ENCODE data around the gene CYTIP. TPM values are rescaled to one million over a fixed set of nuclear protein-coding genes. Genes with fewer than 3 reads are reported as not detected.

CYTIP gene
- polyA plus RNA-seq, 1 of the 3 experiments (the other 2 are of a cell fraction): not detected

DNA sequence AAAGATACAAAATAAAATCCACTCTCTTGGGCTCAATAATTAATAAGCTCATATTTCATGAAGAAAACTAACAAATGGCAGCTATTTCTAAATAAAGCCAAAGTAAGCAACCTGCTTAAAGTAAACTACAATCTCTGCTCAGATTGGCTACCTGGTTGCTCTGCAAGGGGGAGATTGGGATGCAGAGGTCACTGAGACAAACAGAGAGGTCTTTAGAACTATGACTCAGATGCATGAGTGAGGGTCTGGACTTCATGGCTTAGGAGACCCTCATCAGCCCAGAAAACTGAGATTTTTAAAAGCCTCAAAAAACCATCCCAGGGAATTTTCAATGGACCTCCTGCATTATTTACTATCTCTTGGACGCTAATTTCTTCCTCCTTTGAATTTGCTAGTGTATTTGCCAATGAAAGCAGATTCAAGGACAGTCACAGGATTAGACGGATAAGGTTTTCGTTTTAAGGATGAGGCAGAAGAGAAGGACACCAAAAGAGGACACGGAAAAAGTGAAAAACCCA lies 17.4 kb downstream of the CYTIP start:
- 6% methylated on average over 4 of the region's 4 CpGs for WGBS (ENCODE audit: low lambda C conversion rate)
- no peak overlapping the region for H2AFZ ChIP-seq (ENCODE audit: low read depth)
- no peak for TF ChIP-seq USF1 (IDR thresholded peaks at IDR 0.05; ENCODE audit: borderline replicate concordance, low read depth)
- TF ChIP-seq, protein P1, sequence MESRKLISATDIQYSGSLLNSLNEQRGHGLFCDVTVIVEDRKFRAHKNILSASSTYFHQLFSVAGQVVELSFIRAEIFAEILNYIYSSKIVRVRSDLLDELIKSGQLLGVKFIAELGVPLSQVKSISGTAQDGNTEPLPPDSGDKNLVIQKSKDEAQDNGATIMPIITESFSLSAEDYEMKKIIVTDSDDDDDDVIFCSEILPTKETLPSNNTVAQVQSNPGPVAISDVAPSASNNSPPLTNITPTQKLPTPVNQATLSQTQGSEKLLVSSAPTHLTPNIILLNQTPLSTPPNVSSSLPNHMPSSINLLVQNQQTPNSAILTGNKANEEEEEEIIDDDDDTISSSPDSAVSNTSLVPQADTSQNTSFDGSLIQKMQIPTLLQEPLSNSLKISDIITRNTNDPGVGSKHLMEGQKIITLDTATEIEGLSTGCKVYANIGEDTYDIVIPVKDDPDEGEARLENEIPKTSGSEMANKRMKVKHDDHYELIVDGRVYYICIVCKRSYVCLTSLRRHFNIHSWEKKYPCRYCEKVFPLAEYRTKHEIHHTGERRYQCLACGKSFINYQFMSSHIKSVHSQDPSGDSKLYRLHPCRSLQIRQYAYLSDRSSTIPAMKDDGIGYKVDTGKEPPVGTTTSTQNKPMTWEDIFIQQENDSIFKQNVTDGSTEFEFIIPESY (IDR thresholded peaks at IDR 0.05; ENCODE audit: borderline replicate concordance, low read depth): no peak
- TF ChIP-seq, protein P2, sequence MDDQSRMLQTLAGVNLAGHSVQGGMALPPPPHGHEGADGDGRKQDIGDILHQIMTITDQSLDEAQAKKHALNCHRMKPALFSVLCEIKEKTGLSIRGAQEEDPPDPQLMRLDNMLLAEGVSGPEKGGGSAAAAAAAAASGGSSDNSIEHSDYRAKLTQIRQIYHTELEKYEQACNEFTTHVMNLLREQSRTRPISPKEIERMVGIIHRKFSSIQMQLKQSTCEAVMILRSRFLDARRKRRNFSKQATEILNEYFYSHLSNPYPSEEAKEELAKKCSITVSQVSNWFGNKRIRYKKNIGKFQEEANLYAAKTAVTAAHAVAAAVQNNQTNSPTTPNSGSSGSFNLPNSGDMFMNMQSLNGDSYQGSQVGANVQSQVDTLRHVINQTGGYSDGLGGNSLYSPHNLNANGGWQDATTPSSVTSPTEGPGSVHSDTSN (IDR thresholded peaks at IDR 0.05): no peak

GRCh38 chr2:157424374-157424773 lies 19.5 kb downstream of the CYTIP start:
- H3K27me3 ChIP-seq (ENCODE audit: insufficient read depth): no peaks in the 10 kb centered on the region
- H3K9me3 ChIP-seq: no peaks in the 10 kb centered on the region
- no peaks in the 10 kb centered on the region for H3F3A ChIP-seq (replicated peaks; ENCODE audit: insufficient read depth)
- no peaks in the 10 kb centered on the region for H3K36me3 ChIP-seq (replicated peaks in 1 of 2; ENCODE audit: control insufficient read depth in 1 of 2, insufficient read depth in 2 of 2, low read length in 1 of 2)
- H3K9ac ChIP-seq: no peak overlapping the region
- H3K9me2 ChIP-seq: no peaks in the 10 kb centered on the region
- H3K4me3 ChIP-seq (ENCODE audit: low read depth in 2 of 2, low read length in 1 of 2): no peak overlapping the region
- H4K20me1 ChIP-seq (ENCODE audit: insufficient read depth): no peaks in the 10 kb centered on the region
- H2AFZ ChIP-seq (ENCODE audit: low read depth): no peak overlapping the region
- no peak overlapping the region for H3K4me2 ChIP-seq
- H3K79me2 ChIP-seq (ENCODE audit: insufficient read depth): no peaks in the 10 kb centered on the region
- ChIA-PET POLR2A (no interaction called here), CTCF (no interaction called here)
- TF ChIP-seq RFX5 (IDR thresholded peaks at IDR 0.05; ENCODE audit: low read length): no peak
- WGBS (ENCODE audit: low lambda C conversion rate): 0% methylated on average over 1 of the region's 1 CpG
- no peak for DNase-seq
- H3K27ac ChIP-seq (ENCODE audit: low read depth in 2 of 2, low read length in 1 of 2): no peak overlapping the region
- H3K4me1 ChIP-seq (ENCODE audit: control insufficient read depth in 1 of 2, insufficient read depth in 2 of 2, low read depth in 1 of 2, low read length in 1 of 2): no peaks in the 10 kb centered on the region

More for the DNA sequence above, 17.4 kb downstream of the CYTIP start:
- H3F3A ChIP-seq (replicated peaks; ENCODE audit: insufficient read depth): no peaks in the 10 kb centered on the region
- H3K9ac ChIP-seq: no peak overlapping the region
- H3K4me1 ChIP-seq (ENCODE audit: control insufficient read depth in 1 of 2, insufficient read depth in 2 of 2, low read depth in 1 of 2, low read length in 1 of 2): no peaks in the 10 kb centered on the region
- no peaks in the 10 kb centered on the region for H3K36me3 ChIP-seq (replicated peaks in 1 of 2; ENCODE audit: control insufficient read depth in 1 of 2, insufficient read depth in 2 of 2, low read length in 1 of 2)
- CTCF ChIA-PET: interaction anchor here (1.5 kb wide), 1 partner anchor 124 kb away, joined by 4 read pairs; no protein-coding TSS in a partner anchor
- H3K9me2 ChIP-seq: no peaks in the 10 kb centered on the region
- H3K4me2 ChIP-seq: no peak overlapping the region
- H4K20me1 ChIP-seq (ENCODE audit: insufficient read depth): no peaks in the 10 kb centered on the region
- no peak for DNase-seq
- H3K27me3 ChIP-seq (ENCODE audit: insufficient read depth): no peaks in the 10 kb centered on the region
- H3K79me2 ChIP-seq (ENCODE audit: insufficient read depth): no peaks in the 10 kb centered on the region
- no peaks in the 10 kb centered on the region for H3K9me3 ChIP-seq
- H3K4me3 ChIP-seq (ENCODE audit: low read depth in 2 of 2, low read length in 1 of 2): no peak overlapping the region
- POLR2A ChIA-PET: no interaction called here
- H3K27ac ChIP-seq (ENCODE audit: low read depth in 2 of 2, low read length in 1 of 2): no peak overlapping the region

DNA sequence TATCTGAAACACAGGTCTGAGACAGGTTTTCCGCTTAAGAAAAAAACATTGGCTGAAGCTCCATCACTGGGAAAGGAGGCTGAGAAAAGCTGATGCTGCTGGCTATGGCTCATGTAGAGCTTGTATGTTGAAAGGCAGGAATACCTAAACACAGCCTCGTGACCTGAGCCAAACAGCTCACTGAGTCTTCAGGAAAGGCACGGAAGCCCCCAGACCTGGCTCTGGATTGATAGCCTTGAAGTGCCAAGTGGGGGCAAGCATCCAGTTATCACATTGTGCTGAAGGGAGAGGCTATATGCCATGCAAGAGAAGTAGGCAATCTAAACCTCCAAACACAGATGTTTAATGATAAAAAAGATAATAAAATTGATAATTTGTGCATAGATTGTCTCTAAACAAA lies 21.9 kb downstream of the CYTIP start:
- Histone ChIP-seq H3K4me1 (ENCODE audit: control insufficient read depth in 1 of 2, insufficient read depth in 2 of 2, low read depth in 1 of 2, low read length in 1 of 2) (no peaks in the 10 kb centered on the region), H3K4me3 (ENCODE audit: low read depth in 2 of 2, low read length in 1 of 2) (no peak overlapping the region), H3K27ac (ENCODE audit: low read depth in 2 of 2, low read length in 1 of 2) (no peak overlapping the region), H4K20me1 (ENCODE audit: insufficient read depth) (no peaks in the 10 kb centered on the region), H3K9me3 (no peaks in the 10 kb centered on the region), H3K9me2 (no peaks in the 10 kb centered on the region), H3K4me2 (no peak overlapping the region), H3K9ac (no peak overlapping the region), H3K79me2 (ENCODE audit: insufficient read depth) (no peaks in the 10 kb centered on the region), H3K36me3 (replicated peaks in 1 of 2; ENCODE audit: control insufficient read depth in 1 of 2, insufficient read depth in 2 of 2, low read length in 1 of 2) (no peaks in the 10 kb centered on the region), H3K27me3 (ENCODE audit: insufficient read depth) (no peaks in the 10 kb centered on the region), H3F3A (replicated peaks; ENCODE audit: insufficient read depth) (no peaks in the 10 kb centered on the region), H2AFZ (ENCODE audit: low read depth) (no peak overlapping the region)
- CTCF ChIA-PET: no interaction called here
- no peak for DNase-seq
- whole genome bisulfite sequencing (ENCODE audit: low lambda C conversion rate): 36% methylated on average over 3 of the region's 3 CpGs
- POLR2A ChIA-PET: no interaction called here
- TF ChIP-seq YY1 (IDR thresholded peaks at IDR 0.05; ENCODE audit: low read depth) (no peak), EZH2phosphoT487 (IDR thresholded peaks at IDR 0.05; ENCODE audit: borderline replicate concordance, low read depth) (no peak), USF1 (IDR thresholded peaks at IDR 0.05; ENCODE audit: borderline replicate concordance, low read depth) (no peak), RXRA (IDR thresholded peaks at IDR 0.05; ENCODE audit: borderline replicate concordance, low read depth) (no peak)
- TF ChIP-seq, protein P3, sequence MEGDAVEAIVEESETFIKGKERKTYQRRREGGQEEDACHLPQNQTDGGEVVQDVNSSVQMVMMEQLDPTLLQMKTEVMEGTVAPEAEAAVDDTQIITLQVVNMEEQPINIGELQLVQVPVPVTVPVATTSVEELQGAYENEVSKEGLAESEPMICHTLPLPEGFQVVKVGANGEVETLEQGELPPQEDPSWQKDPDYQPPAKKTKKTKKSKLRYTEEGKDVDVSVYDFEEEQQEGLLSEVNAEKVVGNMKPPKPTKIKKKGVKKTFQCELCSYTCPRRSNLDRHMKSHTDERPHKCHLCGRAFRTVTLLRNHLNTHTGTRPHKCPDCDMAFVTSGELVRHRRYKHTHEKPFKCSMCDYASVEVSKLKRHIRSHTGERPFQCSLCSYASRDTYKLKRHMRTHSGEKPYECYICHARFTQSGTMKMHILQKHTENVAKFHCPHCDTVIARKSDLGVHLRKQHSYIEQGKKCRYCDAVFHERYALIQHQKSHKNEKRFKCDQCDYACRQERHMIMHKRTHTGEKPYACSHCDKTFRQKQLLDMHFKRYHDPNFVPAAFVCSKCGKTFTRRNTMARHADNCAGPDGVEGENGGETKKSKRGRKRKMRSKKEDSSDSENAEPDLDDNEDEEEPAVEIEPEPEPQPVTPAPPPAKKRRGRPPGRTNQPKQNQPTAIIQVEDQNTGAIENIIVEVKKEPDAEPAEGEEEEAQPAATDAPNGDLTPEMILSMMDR (IDR thresholded peaks at IDR 0.05): no peak
- TF ChIP-seq, protein P2 (IDR thresholded peaks at IDR 0.05): no peak

Data from SK-N-SH (cell line).